Measurements from ENCODE around the gene ADAMTSL4.

The ADAMTSL4 gene

GRCh38 chr1:150551051-150551783 lies 2.0 kb downstream of the ADAMTSL4 start:
- H3K4me3 ChIP-seq (ENCODE audit: low read length) = no peak overlapping the region
- no peak overlapping the region for H3K9ac ChIP-seq (ENCODE audit: low read length)

GRCh38 chr1:150551784-150552127 lies 2.5 kb downstream of the ADAMTSL4 start:
- peaks cover 21% of the 10 kb centered on the region for H3K27me3 ChIP-seq (ENCODE audit: control insufficient read depth, insufficient read depth, low read length)
- no peak overlapping the region for H3K9ac ChIP-seq (ENCODE audit: low read length)
- H3K36me3 ChIP-seq (ENCODE audit: control insufficient read depth, low read depth, low read length) = no peaks in the 10 kb centered on the region
- H3K4me1 ChIP-seq (ENCODE audit: control insufficient read depth, low read depth, low read length) = peaks cover 6% of the 10 kb centered on the region
- H3K4me3 ChIP-seq (ENCODE audit: low read length) = no peak overlapping the region
- H3K27ac ChIP-seq (ENCODE audit: low read length) = no peak overlapping the region
- no peaks in the 10 kb centered on the region for H3K9me3 ChIP-seq (ENCODE audit: control insufficient read depth, low read depth, low read length)

More at GRCh38 chr1:150551051-150551783, 2.0 kb downstream of the ADAMTSL4 start:
- Histone ChIP-seq H3K27ac (ENCODE audit: low read length) (no peak overlapping the region), H3K27me3 (ENCODE audit: control insufficient read depth, insufficient read depth, low read length) (peaks cover 21% of the 10 kb centered on the region), H3K4me1 (ENCODE audit: control insufficient read depth, low read depth, low read length) (peaks cover 6% of the 10 kb centered on the region), H3K36me3 (ENCODE audit: control insufficient read depth, low read depth, low read length) (no peaks in the 10 kb centered on the region), H3K9me3 (ENCODE audit: control insufficient read depth, low read depth, low read length) (no peaks in the 10 kb centered on the region)

- no peak overlapping the region for H3K9ac ChIP-seq (ENCODE audit: low read length)
- no peak overlapping the region for H3K27ac ChIP-seq (ENCODE audit: low read length)
- peaks cover 6% of the 10 kb centered on the region for H3K4me1 ChIP-seq (ENCODE audit: control insufficient read depth, low read depth, low read length)
- peaks cover 21% of the 10 kb centered on the region for H3K27me3 ChIP-seq (ENCODE audit: control insufficient read depth, insufficient read depth, low read length)
- no peak overlapping the region for H3K4me3 ChIP-seq (ENCODE audit: low read length)
- H3K9me3 ChIP-seq (ENCODE audit: control insufficient read depth, low read depth, low read length) = no peaks in the 10 kb centered on the region
- no peaks in the 10 kb centered on the region for H3K36me3 ChIP-seq (ENCODE audit: control insufficient read depth, low read depth, low read length)
Observed at GRCh38 chr1:150552128-150552910, 3.1 kb downstream of the ADAMTSL4 start.

GRCh38 chr1:150552911-150553289 lies 3.7 kb downstream of the ADAMTSL4 start:
- Histone ChIP-seq H3K36me3 (ENCODE audit: control insufficient read depth, low read depth, low read length) (no peaks in the 10 kb centered on the region), H3K27ac (ENCODE audit: low read length) (no peak overlapping the region), H3K9ac (ENCODE audit: low read length) (no peak overlapping the region), H3K9me3 (ENCODE audit: control insufficient read depth, low read depth, low read length) (no peaks in the 10 kb centered on the region), H3K4me1 (ENCODE audit: control insufficient read depth, low read depth, low read length) (peaks cover 6% of the 10 kb centered on the region), H3K27me3 (ENCODE audit: control insufficient read depth, insufficient read depth, low read length) (peaks cover 17% of the 10 kb centered on the region), H3K4me3 (ENCODE audit: low read length) (no peak overlapping the region)

- H3K9me3 ChIP-seq (ENCODE audit: control insufficient read depth, low read depth, low read length) = no peaks in the 10 kb centered on the region
- no peaks in the 10 kb centered on the region for H3K36me3 ChIP-seq (ENCODE audit: control insufficient read depth, low read depth, low read length)
- no peak overlapping the region for H3K9ac ChIP-seq (ENCODE audit: low read length)
- H3K4me1 ChIP-seq (ENCODE audit: control insufficient read depth, low read depth, low read length) = peaks cover 6% of the 10 kb centered on the region
- peaks cover 11% of the 10 kb centered on the region for H3K27me3 ChIP-seq (ENCODE audit: control insufficient read depth, insufficient read depth, low read length)
- H3K4me3 ChIP-seq (ENCODE audit: low read length) = no peak overlapping the region
- no peak overlapping the region for H3K27ac ChIP-seq (ENCODE audit: low read length)
Observed at GRCh38 chr1:150553392-150554085, 4.3 kb downstream of the ADAMTSL4 start.

GRCh38 chr1:150554086-150554452 lies 4.9 kb downstream of the ADAMTSL4 start:
- Histone ChIP-seq H3K9me3 (ENCODE audit: control insufficient read depth, low read depth, low read length) (no peaks in the 10 kb centered on the region), H3K27ac (ENCODE audit: low read length) (no peak overlapping the region), H3K4me3 (ENCODE audit: low read length) (no peak overlapping the region), H3K4me1 (ENCODE audit: control insufficient read depth, low read depth, low read length) (peaks cover 6% of the 10 kb centered on the region), H3K9ac (ENCODE audit: low read length) (no peak overlapping the region), H3K27me3 (ENCODE audit: control insufficient read depth, insufficient read depth, low read length) (peaks cover 8% of the 10 kb centered on the region), H3K36me3 (ENCODE audit: control insufficient read depth, low read depth, low read length) (no peaks in the 10 kb centered on the region)

- Histone ChIP-seq H3K36me3 (ENCODE audit: control insufficient read depth, low read depth, low read length) (no peaks in the 10 kb centered on the region), H3K27ac (ENCODE audit: low read length) (no peak overlapping the region), H3K4me1 (ENCODE audit: control insufficient read depth, low read depth, low read length) (peaks cover 10% of the 10 kb centered on the region), H3K4me3 (ENCODE audit: low read length) (no peak overlapping the region), H3K9ac (ENCODE audit: low read length) (no peak overlapping the region), H3K9me3 (ENCODE audit: control insufficient read depth, low read depth, low read length) (no peaks in the 10 kb centered on the region), H3K27me3 (ENCODE audit: control insufficient read depth, insufficient read depth, low read length) (no peaks in the 10 kb centered on the region)
Observed at GRCh38 chr1:150555198-150555970, 6.2 kb downstream of the ADAMTSL4 start.

GRCh38 chr1:150555971-150556865 lies 7.0 kb downstream of the ADAMTSL4 start:
- Histone ChIP-seq H3K27me3 (ENCODE audit: control insufficient read depth, insufficient read depth, low read length) (no peaks in the 10 kb centered on the region), H3K9me3 (ENCODE audit: control insufficient read depth, low read depth, low read length) (no peaks in the 10 kb centered on the region), H3K4me3 (ENCODE audit: low read length) (no peak overlapping the region), H3K27ac (ENCODE audit: low read length) (no peak overlapping the region), H3K4me1 (ENCODE audit: control insufficient read depth, low read depth, low read length) (peaks cover 15% of the 10 kb centered on the region), H3K9ac (ENCODE audit: low read length) (no peak overlapping the region), H3K36me3 (ENCODE audit: control insufficient read depth, low read depth, low read length) (no peaks in the 10 kb centered on the region)

- no peak overlapping the region for H3K9ac ChIP-seq (ENCODE audit: low read length)
- H3K27me3 ChIP-seq (ENCODE audit: control insufficient read depth, insufficient read depth, low read length) = no peaks in the 10 kb centered on the region
Observed at GRCh38 chr1:150557065-150557600, 7.9 kb downstream of the ADAMTSL4 start.

GRCh38 chr1:150557813-150558212 lies 8.6 kb downstream of the ADAMTSL4 start:
- H3K9ac ChIP-seq (ENCODE audit: low read length) = no peak overlapping the region
- no peaks in the 10 kb centered on the region for H3K9me3 ChIP-seq (ENCODE audit: control insufficient read depth, low read depth, low read length)
- no peaks in the 10 kb centered on the region for H3K36me3 ChIP-seq (ENCODE audit: control insufficient read depth, low read depth, low read length)
- H3K4me1 ChIP-seq (ENCODE audit: control insufficient read depth, low read depth, low read length) = peaks cover 16% of the 10 kb centered on the region
- no peaks in the 10 kb centered on the region for H3K27me3 ChIP-seq (ENCODE audit: control insufficient read depth, insufficient read depth, low read length)
- no peak overlapping the region for H3K27ac ChIP-seq (ENCODE audit: low read length)
- no peak overlapping the region for H3K4me3 ChIP-seq (ENCODE audit: low read length)

More at GRCh38 chr1:150557065-150557600, 7.9 kb downstream of the ADAMTSL4 start:
- no peak overlapping the region for H3K4me3 ChIP-seq (ENCODE audit: low read length)
- H3K4me1 ChIP-seq (ENCODE audit: control insufficient read depth, low read depth, low read length) = peaks cover 9% of the 10 kb centered on the region
- no peaks in the 10 kb centered on the region for H3K9me3 ChIP-seq (ENCODE audit: control insufficient read depth, low read depth, low read length)
- no peak overlapping the region for H3K27ac ChIP-seq (ENCODE audit: low read length)
- no peaks in the 10 kb centered on the region for H3K36me3 ChIP-seq (ENCODE audit: control insufficient read depth, low read depth, low read length)

All from iPS-18a (cell line).